Central memory CD8-positive, alpha-beta T cell (primary cell): ENCODE measurements around the gene ITM2A.

Experiments used
- ATAC-seq: fragments of 150-1000 bp; cut with Tn5 transposase; replicated peaks from 2 replicates; pipeline ENCODE4 v1.10.0; 2022; ENCODE audit warnings: mild to moderate bottlenecking, moderate FRiP score, moderate number of reproducible peaks; ENCODE audit not compliant: poor library complexity, severe bottlenecking; ENCODE audit errors: extremely low read depth
- DNase-seq, 2 donors: peaks; one replicate each; pipeline ENCODE4 v3.0.0; 2021; ENCODE audit warnings: low spot score in 2 of 2
- H3K27ac Mint-ChIP-seq: one replicate; pipeline ENCODE4 v1.8.0; 2022; ENCODE audit warnings: low read depth, mild to moderate bottlenecking, moderate library complexity, mixed read lengths
- H3K27me3 Mint-ChIP-seq: one replicate; pipeline ENCODE4 v1.8.0; 2022; ENCODE audit warnings: mixed read lengths
- H3K36me3 Mint-ChIP-seq: one replicate; pipeline ENCODE4 v1.8.0; 2022; ENCODE audit warnings: mild to moderate bottlenecking, moderate library complexity, mixed read lengths; ENCODE audit not compliant: insufficient read depth
- H3K4me1 Mint-ChIP-seq: one replicate; pipeline ENCODE4 v1.8.0; 2022; ENCODE audit warnings: mixed read lengths
- H3K4me3 Mint-ChIP-seq: one replicate; pipeline ENCODE4 v1.8.0; 2022; ENCODE audit warnings: mild to moderate bottlenecking, moderate library complexity, mixed read lengths
- H3K9me3 Mint-ChIP-seq: one replicate; pipeline ENCODE4 v1.8.0; 2022; ENCODE audit warnings: mixed read lengths

ITM2A gene

DNA sequence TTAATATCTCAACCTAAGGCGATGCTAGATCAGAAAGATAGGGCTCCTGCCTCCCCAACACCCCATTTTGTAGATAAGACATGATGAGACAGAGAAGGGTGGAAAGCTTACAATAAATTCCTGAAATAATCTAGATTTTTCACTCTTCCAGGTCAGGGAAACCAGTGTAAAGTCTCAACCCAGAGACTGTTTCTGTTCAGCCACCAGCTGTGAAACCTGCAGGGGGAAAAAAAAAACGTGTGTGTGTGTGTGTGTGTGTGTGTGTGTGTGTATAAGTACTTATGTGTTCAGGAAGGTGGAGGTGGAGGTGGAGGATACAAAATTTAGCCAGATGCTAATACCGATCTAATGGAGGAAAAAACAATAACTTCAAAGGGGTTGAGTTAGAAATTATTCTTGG is 773 bp upstream of the ITM2A start:
- Mint-ChIP-seq H3K36me3 (peaks cover 14% of the 10 kb centered on the region), H3K4me3 (peak overlapping the region; percentile 99), H3K27ac (peak overlapping the region; percentile 99), H3K4me1 (peaks cover 17% of the 10 kb centered on the region), H3K9me3 (no peaks in the 10 kb centered on the region), H3K27me3 (no peaks in the 10 kb centered on the region)
- no peak for ATAC-seq
- DNase-seq, result no peak

DNA sequence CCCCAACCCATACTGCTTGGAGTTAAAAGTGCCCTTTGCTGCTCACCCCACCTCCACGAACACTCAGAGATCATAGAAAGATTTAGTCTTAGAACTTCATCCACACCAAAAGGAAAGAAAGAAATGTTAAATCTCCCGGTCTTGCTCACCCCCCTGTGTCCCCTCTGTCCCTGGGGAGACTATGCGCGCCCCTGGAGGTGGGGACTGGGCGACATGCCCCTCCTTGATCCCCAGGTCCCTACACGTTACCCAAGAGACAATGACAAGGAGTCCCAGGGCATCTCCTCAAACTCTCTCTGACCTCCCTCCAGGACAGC is 620 bp downstream of the ITM2A start:
- no peaks in the 10 kb centered on the region for H3K27me3 Mint-ChIP-seq
- H3K27ac Mint-ChIP-seq, result peak overlapping the region; percentile 99
- ATAC-seq, result peak; percentile 24
- no peak for DNase-seq
- no peaks in the 10 kb centered on the region for H3K9me3 Mint-ChIP-seq
- H3K4me3 Mint-ChIP-seq, result peak overlapping the region; percentile 99
- peaks cover 25% of the 10 kb centered on the region for H3K36me3 Mint-ChIP-seq
- peaks cover 25% of the 10 kb centered on the region for H3K4me1 Mint-ChIP-seq

DNA sequence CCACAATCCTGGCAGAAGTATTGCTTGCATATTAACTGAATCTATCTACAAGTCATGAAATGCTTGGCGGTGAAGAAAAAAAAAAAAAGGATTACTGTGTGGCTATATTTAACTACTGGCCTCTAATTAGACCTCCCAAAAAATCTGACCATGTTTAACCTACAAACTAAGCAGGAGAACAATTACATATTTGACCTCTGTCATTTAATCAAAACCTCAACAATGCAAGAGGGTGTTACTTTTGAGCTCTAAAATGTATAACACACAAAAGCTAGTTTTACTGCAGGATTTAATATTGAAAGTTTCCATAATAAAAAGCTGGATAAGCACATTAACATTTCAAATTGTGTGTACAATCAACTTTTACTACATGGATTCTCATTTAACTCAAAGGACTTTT is 1.5 kb downstream of the ITM2A start:
- ATAC-seq (no peak), DNase-seq (no peak)
- H3K36me3 Mint-ChIP-seq, result peaks cover 33% of the 10 kb centered on the region
- H3K4me1 Mint-ChIP-seq, result peaks cover 28% of the 10 kb centered on the region
- H3K4me3 Mint-ChIP-seq, result peak overlapping the region; percentile 99
- no peaks in the 10 kb centered on the region for H3K27me3 Mint-ChIP-seq
- peak overlapping the region; percentile 99 for H3K27ac Mint-ChIP-seq
- no peaks in the 10 kb centered on the region for H3K9me3 Mint-ChIP-seq

DNA sequence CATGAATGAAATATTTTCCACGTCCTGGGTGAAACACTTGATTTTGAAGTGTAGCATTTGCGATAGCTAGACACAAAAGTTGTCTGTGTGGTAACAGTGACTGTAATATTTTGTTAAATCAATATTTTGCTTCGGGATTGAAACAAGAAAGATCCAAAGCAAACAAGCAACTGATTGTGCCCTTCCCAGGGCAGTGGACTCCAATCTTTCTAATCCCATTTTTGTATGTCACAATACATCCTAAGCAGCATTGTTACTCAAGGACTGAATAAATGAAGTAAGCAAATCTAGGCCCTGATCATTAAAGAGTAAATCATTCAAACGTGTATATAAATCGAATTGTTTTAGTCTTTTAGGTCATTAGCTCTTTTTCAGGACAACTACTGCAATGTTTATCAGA is 2.8 kb downstream of the ITM2A start:
- Mint-ChIP-seq H3K4me1 (peaks cover 28% of the 10 kb centered on the region), H3K36me3 (peaks cover 38% of the 10 kb centered on the region), H3K27me3 (no peaks in the 10 kb centered on the region), H3K27ac (no peak overlapping the region), H3K4me3 (peak overlapping the region; percentile 65), H3K9me3 (no peaks in the 10 kb centered on the region)
- ATAC-seq (no peak), DNase-seq (no peak)

DNA sequence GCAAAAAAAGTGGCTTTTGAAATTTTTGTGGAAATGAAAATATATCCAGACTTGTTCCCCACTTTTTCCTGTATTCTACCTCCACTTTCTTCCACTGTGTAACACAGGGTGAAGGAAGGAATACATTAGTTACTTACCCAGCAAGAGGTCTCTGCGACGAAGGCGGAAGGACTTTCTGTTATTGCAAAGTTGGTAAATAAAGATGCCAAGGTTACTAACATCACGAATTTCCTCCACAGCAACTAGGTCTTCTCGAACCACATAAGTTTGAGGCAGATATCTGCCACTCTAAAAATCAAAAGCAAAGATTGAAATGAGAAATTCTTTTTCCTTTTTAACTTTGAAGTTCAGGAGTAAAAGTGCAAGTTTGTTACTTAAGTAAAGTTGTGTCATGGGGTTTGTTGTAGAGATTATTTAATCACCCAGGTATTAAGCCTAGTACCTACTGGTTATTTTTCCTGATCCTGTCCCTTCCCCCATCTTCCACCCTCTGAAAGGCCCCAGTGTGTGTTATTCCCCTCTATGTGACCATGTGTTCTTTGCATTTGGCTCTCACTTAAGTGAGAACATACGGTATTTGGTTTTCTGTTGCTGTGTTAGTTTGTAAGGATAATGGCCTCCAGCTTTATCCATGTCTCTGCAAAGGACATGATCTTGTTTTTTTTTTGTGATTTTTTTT is 5.8 kb downstream of the ITM2A start:
- Mint-ChIP-seq H3K36me3 (peaks cover 35% of the 10 kb centered on the region), H3K27me3 (no peaks in the 10 kb centered on the region), H3K4me3 (peak overlapping the region; percentile 18), H3K9me3 (no peaks in the 10 kb centered on the region), H3K4me1 (peaks cover 25% of the 10 kb centered on the region), H3K27ac (peak overlapping the region; percentile 49)
- DNase-seq, result no peak
- ATAC-seq, result peak; percentile 57

DNA sequence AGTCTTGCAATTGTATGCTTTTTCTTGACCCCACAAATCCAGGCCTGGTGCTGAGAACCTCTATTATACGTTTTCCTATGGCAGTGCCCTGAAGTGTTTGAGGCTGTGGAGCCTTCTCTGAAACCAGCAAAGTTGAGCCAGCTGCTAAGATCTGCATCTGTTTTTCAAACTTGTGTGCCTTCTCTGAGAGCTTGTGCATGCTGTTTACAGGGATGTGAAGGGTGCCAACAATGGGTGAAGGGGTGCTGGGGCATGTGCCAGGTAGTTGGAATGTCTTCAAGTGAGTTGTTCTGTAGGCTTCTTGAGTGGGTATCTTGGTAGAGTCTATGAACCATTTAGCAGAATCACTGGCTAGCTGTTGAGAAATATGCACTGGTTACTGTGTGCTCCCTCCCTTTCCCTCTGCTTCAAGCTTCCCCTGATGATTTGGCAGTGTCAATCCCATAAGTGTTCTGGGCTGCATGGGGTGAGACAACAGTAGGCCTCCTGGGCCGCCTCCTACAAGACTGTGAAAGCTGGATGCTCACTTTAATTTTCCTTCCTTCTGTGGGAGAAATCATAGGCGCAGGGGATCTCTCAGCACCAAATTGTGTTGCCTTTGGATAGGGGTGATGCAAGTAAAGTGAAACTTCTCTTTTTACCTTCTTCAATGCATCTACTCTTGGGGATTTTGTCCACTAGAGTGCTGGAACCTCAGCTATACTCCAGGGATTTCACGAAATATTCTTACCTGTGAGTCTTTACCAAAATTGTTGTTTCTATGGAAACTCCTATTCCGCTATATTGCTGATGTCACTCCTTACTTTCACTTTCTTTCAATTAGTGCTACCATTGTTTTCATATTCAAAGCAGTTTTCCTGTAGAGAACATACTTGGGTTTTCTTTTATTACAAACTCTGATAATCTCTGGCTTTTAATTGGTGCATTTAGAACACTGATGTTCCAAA is 30.0 kb downstream of the ITM2A start:
- Mint-ChIP-seq H3K27me3 (no peaks in the 10 kb centered on the region), H3K9me3 (no peaks in the 10 kb centered on the region), H3K36me3 (peaks cover 3% of the 10 kb centered on the region), H3K27ac (peak overlapping the region; percentile 91), H3K4me1 (peaks cover 29% of the 10 kb centered on the region), H3K4me3 (peak overlapping the region; percentile 79)
- DNase-seq (no peak), ATAC-seq (peak; percentile 49)

DNA sequence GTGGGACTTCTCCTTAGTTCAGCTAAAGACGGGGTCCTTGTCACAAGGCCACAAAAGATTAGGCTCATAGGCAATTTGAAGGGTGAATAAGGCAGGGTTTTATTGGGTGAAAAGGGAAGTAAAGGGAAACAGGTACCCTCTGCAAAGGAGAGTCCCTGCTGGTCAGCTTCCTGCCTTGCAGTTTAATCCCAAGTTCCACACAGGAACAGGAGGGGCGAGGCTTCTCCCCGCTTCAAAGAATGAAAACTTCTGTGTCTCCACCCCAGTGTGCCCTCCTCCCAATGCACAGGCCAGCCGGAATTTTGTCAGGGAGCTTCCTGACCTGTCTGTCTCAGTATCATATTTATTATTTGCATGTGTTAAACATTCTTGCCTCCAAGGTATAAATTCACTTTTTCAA is 37.1 kb downstream of the ITM2A start:
- H3K9me3 Mint-ChIP-seq, result no peaks in the 10 kb centered on the region
- ATAC-seq, result no peak
- H3K4me3 Mint-ChIP-seq, result no peak overlapping the region
- DNase-seq, result no peak
- peaks cover 11% of the 10 kb centered on the region for H3K4me1 Mint-ChIP-seq
- H3K27ac Mint-ChIP-seq, result no peak overlapping the region
- H3K27me3 Mint-ChIP-seq, result no peaks in the 10 kb centered on the region
- H3K36me3 Mint-ChIP-seq, result no peaks in the 10 kb centered on the region

DNA sequence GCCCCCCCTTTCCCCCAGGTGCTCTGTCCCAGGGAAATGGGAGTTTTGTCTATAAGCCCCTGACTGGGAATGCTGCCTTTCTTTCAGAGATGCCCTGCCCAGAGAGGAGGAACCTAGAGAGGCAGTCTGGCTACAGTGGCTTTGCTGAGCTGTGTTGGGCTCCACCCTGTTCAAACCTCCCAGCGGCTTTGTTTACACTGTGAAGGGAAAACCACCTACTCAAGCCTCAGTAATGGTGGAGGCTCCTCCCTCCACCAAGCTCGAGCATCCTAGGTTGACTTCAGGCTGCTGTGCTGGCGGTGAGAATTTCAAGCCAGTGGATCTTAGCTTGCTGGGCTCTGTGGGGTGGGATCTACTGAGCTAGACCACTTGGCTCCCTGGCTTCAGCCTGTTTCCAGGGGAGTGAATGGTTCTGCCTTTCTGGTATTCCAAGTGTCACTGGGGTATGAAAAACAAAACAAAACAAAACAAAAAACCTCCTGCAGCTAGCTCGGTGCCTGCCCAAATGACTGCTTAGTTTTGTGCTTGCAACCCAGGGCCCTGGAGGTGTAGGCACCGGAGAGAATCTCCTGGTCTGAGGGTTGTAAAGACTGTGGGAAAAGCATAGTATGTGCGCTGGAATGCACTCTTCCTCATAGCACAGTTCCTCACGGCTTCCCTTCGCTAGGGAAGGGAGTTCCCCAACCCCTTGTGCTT is 41.7 kb downstream of the ITM2A start:
- Mint-ChIP-seq H3K27ac (peak overlapping the region; percentile 83), H3K36me3 (no peaks in the 10 kb centered on the region), H3K4me3 (peak overlapping the region; percentile 67), H3K9me3 (no peaks in the 10 kb centered on the region), H3K4me1 (no peaks in the 10 kb centered on the region), H3K27me3 (no peaks in the 10 kb centered on the region)
- ATAC-seq (peak; percentile 93), DNase-seq (peak in 1 of 2 donors; percentile 20)
